ENCODE measurements around the gene SORCS2.

SORCS2 gene

DNA sequence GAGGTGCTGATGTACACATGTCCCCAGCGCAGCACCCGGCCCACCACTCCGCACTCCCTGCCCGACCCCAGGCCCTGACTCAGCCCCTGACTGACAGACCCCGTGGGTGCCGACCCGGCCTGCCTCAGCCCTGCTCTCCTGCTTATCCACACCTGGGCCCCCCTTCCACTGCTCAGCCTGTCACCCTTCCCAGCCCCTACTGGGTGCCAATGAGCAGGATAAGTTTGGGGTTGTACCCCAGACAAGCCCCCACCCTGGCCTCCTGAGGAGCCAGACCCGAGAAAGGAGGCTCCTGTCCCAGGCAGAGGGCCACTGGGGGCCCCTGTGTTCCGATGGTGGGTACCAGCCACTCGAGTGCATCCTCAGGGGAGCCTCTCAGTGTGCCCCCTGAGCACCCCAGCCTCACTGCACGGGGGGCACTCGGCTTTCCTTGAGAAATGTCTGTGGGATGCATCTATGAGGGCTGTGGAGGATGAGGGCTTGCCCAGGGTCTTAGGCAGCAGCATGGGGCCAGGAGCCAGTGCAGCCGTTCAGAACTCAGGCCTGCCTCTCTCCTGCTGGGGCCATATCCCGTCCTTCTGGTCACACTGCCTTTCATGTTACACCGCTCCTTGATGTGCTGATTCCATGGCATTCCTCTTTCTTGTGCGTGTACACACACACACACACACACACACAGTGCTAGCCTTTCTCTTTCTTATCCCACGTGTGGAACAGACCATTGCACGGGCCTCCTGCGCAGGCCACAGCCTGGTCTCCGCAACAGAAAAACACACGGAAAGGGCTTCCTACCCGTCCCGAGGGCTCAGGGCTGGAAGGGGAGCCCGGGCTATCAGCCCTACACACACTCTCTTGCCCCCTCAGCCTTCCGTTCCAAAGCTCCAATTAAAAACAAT, 462.5 kb downstream of the SORCS2 start:
- DNase-seq (ENCODE audit: low spot score), result no peak

DNA sequence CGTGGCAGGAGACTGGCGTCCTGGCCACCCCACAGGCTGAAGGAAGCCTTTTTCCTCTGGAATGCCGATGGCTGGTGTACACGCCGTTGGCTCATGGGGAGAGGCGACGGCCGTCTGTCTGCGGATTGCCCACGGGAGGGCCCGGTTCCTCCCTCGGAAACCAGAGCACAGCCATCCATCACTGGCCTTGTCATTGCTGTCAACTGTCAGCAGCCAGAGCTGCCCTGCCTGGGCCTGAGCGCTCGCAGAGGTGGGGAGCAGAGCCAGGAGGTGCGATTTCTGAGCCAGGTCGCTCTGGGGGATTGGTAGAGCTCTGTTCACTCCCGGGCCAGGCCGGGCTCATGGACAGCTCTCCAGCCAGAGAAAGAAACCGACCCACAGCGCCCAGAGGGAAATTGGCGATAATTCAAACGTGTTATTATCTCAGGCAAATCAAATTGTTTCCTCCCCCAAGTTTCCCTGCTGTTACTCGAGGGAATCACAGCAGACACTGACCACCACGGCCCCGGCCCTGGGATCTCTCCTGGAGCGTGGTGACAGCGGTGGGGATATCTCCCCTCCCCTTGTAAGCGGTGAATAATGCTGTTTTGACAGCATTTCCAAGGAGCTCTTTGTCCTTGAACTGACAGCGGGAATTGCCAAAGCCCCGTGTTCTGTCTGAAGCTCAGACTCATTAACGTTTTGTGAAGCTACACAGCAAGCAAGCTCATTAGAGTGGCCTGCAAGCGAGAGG, 463.3 kb downstream of the SORCS2 start:
- no peak for DNase-seq (ENCODE audit: low spot score)

GRCh38 chr4:7656244-7656800, 464.0 kb downstream of the SORCS2 start:
- no peak for DNase-seq (ENCODE audit: low spot score)

GRCh38 chr4:7657545-7658297, 465.4 kb downstream of the SORCS2 start:
- no peak for DNase-seq (ENCODE audit: low spot score)

DNA sequence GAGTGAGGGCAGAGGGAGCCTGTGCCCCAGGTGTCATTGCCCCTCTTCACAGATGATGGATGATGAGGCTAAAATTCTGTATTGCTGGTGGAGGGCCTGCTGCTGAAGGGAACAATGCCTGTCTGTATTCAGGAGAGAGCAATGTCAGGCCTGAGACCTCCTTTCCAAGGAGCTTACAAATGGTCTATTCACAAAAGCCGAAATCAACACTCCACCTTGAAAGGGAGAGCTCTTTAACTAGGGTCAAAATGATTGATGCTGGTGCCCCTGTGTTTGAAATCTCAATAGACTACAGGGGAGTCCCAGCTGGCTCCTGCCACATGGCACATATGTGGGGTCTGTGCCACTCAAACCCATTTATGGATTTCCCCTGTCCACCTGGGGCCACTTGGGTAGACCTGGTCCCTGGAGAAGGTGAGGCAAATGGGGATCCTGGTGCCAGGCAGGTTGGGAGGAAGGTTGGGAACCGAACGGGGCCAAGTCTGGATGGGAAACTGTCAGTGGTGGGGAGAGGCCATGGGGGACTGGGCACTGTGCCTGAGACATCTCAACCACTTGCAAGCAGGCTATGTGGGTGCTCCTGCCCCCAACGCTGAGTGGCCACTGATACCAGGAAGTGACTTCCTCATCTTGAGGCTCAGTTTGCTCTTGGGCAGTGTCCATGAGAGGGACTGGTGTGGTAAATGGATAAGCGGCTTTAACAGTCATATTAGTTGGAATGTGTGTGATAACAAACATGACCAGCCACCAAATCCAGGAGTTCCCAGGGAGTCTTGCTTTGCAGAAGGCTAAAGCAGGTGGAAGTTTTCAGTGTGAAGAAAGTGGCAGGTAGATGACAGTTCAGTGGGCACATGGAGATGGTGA, 466.2 kb downstream of the SORCS2 start:
- peak; percentile 42 for DNase-seq (ENCODE audit: low spot score)

DNA sequence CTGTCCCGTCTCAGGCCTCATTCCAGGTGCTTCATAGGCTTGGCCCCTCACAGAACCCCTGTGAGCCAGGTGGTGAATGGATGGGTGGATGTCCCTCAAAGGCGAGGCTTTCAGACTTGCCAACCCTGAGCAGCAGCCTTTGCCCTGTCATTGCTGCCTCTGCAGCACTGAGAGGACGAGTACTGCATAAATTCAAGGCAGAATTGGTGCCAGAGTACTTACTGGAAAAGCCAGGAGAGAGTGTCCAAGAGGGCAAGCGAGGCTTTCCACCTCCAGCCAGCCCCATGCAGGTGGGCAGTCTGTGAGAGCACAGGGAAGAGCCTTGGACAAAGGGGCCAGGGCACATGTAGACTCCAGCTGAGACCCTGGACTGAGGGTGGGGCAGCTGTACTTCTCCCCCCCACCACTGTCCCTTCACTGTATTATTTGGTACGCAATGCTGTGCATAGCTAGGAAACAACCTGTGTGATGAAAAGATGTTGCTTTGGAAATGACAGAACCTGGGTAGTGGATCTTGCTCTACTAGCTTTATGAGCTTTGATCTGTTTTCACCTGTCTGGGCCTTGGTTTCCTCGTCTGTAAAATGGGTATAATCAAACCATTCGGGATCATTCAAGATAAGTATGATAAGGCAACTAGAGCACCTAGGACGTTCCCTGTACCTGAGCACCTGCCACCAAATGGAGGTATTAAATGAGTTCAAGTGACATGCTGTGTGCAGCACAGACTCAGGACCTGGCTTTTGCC, 467.3 kb downstream of the SORCS2 start:
- DNase-seq (ENCODE audit: low spot score), result no peak

DNA sequence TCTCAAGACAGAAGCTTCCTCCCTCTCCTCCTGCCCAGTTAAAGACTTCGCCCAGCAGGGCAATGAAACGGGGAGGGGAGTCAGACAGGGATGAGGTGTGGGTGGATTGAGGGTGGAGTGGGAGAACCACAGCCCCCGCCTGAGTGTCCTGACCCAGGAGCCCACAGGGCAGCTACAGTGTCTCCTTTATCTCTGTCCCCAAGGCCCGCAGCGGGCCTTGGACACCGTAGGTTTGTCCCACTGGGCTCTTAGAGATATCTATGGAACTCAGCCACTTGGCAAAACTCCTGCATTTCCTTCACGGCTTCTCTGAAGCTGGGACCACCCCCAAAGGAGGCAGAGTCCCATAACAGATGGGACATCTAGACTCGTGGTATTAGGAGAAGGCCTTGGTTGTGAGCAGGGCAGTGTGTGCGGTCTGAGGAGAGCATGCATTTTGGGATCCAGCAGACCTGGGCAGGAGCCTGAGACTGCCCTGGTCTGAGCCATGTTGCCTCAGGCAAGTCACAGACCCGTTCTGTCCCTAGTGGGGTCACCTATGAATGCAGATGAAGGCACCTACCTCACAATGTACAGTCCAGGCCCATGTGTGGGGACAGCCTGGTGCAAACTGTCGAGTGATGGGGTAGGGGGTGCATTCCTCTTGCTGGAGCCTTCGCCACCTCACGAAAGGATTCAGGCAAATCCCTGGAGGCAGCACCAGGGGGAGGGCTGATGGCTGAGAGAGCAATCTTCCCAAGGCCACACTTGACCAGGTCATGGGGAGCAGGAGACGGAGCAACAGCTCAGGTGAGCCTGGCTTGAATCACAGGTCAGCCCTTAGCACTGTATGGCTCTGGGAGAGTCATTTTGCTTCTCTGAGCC, 468.1 kb downstream of the SORCS2 start:
- no peak for DNase-seq (ENCODE audit: low spot score)

GRCh38 chr4:7661066-7661748, 468.9 kb downstream of the SORCS2 start:
- no peak for DNase-seq (ENCODE audit: low spot score)

DNA sequence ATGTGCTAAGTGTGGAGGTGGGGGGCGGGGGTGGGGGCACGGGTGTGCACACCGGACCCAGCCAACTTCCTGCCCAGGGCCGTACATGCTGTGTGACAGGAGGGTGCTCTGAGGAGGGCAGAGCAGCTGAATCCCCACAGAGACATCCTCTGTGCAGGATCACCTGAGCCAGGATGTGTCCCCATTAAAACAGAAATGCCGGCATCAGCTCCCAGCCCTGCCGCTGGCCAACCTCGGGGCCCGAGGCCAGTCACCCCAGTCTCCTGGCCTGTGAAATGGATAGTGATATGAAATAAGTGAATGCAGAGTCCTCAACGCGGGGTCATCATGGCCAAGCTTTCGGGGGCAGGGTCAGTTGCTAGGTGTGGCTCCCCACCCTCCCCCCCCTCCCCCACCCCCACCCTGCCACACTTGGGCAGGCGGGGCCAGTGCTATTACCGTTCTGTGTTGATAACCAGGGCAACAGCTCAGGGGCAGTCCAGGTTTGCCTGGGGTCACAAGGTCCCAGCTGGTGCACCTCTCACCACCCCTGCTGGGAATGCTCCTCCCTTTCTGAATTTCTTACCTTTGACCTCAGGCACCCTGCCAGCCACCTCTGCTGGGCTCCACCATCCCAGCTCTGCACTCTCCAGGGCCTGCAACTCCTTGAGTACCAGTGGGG, 469.6 kb downstream of the SORCS2 start:
- DNase-seq (ENCODE audit: low spot score), result no peak

GRCh38 chr4:7662507-7662846, 470.1 kb downstream of the SORCS2 start:
- DNase-seq (ENCODE audit: low spot score), result no peak

- DNase-seq (ENCODE audit: low spot score), result no peak
Observed at GRCh38 chr4:7663075-7663541, 470.8 kb downstream of the SORCS2 start.

GRCh38 chr4:7664106-7664505, 471.8 kb downstream of the SORCS2 start:
- no peak for DNase-seq (ENCODE audit: low spot score)

- no peak for DNase-seq (ENCODE audit: low spot score)
Observed at GRCh38 chr4:7665321-7665720, 473.0 kb downstream of the SORCS2 start.

DNA sequence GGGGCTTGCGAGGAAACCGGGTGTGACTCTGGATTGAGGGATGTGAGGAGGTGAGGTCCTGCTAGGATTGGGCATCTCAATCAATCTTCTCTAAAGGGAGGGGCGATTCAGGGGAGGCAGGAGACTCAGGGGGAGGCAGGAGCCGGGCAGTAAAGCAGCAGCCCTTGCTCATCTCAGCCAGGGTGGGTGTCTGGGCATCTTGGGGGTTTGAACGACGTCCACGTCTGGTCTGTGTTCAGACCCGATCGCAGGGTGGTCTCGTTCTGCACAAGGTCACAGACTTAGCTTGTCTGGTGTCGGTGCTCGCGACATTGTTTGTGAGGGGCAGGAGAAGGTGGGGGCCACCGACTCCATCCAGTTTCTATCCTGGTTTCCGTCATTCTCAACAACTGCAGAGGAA, 473.7 kb downstream of the SORCS2 start:
- DNase-seq (ENCODE audit: low spot score), result no peak

DNA sequence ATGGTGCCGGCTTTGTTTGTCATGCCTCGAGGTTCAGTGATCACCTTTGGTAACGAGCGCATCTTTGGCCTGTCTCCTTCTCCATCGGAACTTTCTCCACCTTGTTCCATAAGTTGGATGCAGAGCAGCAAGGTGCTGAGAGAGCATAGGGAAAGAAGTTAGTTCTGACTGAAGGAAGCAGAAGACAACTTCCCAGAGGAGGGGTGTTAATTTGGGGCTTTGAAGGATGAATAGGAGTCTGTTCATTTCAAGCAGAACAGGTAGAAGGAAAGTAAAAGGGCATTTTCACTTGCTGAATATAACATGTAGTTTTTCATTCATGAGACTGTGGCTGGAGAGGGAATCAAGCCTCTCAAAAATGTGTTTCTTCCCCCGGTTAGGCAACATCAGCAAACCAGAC, 474.4 kb downstream of the SORCS2 start:
- DNase-seq (ENCODE audit: low spot score), result no peak

DNA sequence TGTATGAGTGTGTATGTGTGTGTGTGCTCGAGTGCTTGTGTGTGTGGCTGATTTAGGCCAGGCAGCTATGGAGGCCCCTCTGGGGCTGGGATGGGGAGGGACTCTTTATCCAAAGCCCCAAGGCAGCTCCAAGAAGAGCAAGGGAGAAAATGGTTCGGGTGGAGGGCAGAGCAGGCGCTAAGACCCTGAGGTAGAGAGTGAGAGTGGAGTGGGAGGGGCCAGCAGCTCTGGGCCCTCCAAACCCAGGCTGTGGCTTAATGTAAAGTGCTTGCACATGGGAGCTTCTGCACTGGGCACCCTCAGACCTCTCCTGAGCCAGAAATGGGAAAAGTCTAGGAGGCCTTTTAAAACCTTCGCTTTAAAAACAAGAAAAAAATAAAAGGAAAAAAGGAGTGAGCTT, 475.9 kb downstream of the SORCS2 start:
- no peak for DNase-seq (ENCODE audit: low spot score)

GRCh38 chr4:7668826-7669225, 476.5 kb downstream of the SORCS2 start:
- no peak for DNase-seq (ENCODE audit: low spot score)

GRCh38 chr4:7672601-7673000, 480.3 kb downstream of the SORCS2 start:
- no peak for DNase-seq (ENCODE audit: low spot score)

All from kidney tubule cell (primary cell).